Tibial nerve (tissue), 4 donors: ENCODE data around the gene MAP4K2. TPM values are rescaled to one million over a fixed set of nuclear protein-coding genes. Genes with fewer than 3 reads are reported as not detected.

Experiments used
- DNase-seq, 2 donors: peaks; one replicate each; pipeline ENCODE4 v3.0.0-alpha.2; 2019; ENCODE audit warnings: low spot score in 2 of 2
- H3K27ac ChIP-seq, 4 donors: fragments of 200-600 bp; sonication (generic) in 3 of 4; one replicate each; pipeline ENCODE4 v1.5.1; 2017 to 2019; ENCODE audit warnings: mild to moderate bottlenecking in 1 of 4
- H3K27me3 ChIP-seq, 2 donors: fragments of 200-600 bp; sonication (generic) in 1 of 2; one replicate each; pipeline versions ENCODE4 v1.5.1 to v1.6.0; 2017 to 2019
- H3K36me3 ChIP-seq, 3 donors: fragments of 200-600 bp; sonication (generic); one replicate each; pipeline ENCODE4 v1.5.1; 2018 to 2019
- H3K4me1 ChIP-seq, 4 donors: fragments of 200-600 bp; sonication (generic) in 3 of 4; one replicate each; pipeline ENCODE4 v1.5.1; 2017 to 2019
- H3K4me3 ChIP-seq, 4 donors: fragments of 200-600 bp; sonication (generic) in 3 of 4; one replicate each; pipeline ENCODE4 v1.5.1; 2017 to 2019; ENCODE audit warnings: mild to moderate bottlenecking in 1 of 4, moderate library complexity in 1 of 4
- H3K9me3 ChIP-seq, 4 donors: fragments of 200-600 bp; sonication (generic) in 3 of 4; one replicate each; pipeline ENCODE4 v1.5.1; 2017 to 2019
- EP300 ChIP-seq, 2 donors: sonication (generic); formaldehyde crosslinking; IDR thresholded peaks; one replicate each; pipeline ENCODE4 v1.6.1; 2017; ENCODE audit warnings: antibody characterized with exemption in 2 of 2, mild to moderate bottlenecking in 1 of 2
- POLR2A ChIP-seq, 2 donors: fragments of 450-650 bp; IDR thresholded peaks; one replicate each; pipeline ENCODE4 v1.6.1; 2017; ENCODE audit warnings: antibody characterized with exemption in 2 of 2, mild to moderate bottlenecking in 2 of 2, moderate library complexity in 2 of 2
- WGBS, 2 donors: methylation state at CpG; one replicate each; pipeline ENCODE4 v1.1.5; 2018; 5-methylcytosine and 5-hydroxymethylcytosine counted together
- total RNA-seq, 4 donors: library from RNA; depleted of rRNA; stranded (reverse); fragments of >200 nt; gene quantifications; one replicate each; pipeline ENCODE4 v1.1.0, GENCODE V29; 2016
- TF ChIP-seq, protein P1 (sequence below), 5 experiments: fragments of 200-600 bp in 3 of 5; fragments of 450-650 bp in 2 of 5; sonication (generic) in 3 of 5; IDR thresholded peaks; one replicate each; pipeline ENCODE4 v1.5.1; 2016 to 2019; ENCODE audit warnings: antibody characterized with exemption in 5 of 5, mild to moderate bottlenecking in 3 of 5, moderate library complexity in 2 of 5

The MAP4K2 gene
- total RNA-seq, 4 donors from 2014 or later: 10.6 to 22.2 (median 13.5) TPM

DNA sequence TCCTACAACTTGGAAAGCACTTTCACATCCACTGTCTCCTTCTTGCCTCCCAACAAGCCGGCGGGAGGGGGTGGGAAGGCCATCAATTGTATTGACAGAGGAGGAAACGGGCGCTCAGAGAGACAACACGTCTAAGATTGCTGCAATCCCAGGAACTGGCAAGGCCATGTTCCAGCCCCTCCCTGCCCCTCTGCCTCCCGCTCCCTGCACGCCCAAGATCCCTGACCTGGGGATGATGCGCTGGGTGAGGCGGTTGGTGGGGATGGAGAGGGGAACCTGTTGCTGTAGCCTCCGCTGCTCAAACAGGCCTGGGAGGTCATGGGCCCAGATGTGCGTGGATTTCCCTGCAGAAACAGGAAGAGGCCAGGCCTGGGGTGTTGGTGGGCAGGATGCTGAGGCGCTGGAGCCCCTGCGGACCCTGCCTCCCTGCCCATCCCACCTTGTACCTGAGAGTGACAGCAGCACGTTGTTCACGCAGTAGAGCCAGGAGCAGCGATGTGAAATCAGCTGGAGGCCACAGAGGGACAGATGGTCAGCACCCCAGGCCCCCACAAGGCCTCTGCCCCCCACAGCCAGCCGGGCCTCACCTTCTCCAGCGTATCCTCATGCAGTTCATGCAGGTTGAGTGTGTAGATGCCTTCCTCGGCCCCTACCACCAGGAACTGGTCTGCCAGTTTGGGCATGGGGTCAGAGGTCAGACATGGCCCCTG lies 6.8 kb downstream of the MAP4K2 start:
- no peak overlapping the region for H3K27ac ChIP-seq
- no peak overlapping the region for H3K4me3 ChIP-seq
- no peaks in the 10 kb centered on the region for H3K27me3 ChIP-seq
- H3K9me3 ChIP-seq: no peaks in the 10 kb centered on the region
- 72 to 77% methylated on average over 11 to 16 of the region's 19 CpGs for whole genome bisulfite sequencing, 2 donors
- TF ChIP-seq POLR2A (IDR thresholded peaks at IDR 0.05) (no peak), EP300 (IDR thresholded peaks at IDR 0.05) (no peak)
- TF ChIP-seq, protein P1, sequence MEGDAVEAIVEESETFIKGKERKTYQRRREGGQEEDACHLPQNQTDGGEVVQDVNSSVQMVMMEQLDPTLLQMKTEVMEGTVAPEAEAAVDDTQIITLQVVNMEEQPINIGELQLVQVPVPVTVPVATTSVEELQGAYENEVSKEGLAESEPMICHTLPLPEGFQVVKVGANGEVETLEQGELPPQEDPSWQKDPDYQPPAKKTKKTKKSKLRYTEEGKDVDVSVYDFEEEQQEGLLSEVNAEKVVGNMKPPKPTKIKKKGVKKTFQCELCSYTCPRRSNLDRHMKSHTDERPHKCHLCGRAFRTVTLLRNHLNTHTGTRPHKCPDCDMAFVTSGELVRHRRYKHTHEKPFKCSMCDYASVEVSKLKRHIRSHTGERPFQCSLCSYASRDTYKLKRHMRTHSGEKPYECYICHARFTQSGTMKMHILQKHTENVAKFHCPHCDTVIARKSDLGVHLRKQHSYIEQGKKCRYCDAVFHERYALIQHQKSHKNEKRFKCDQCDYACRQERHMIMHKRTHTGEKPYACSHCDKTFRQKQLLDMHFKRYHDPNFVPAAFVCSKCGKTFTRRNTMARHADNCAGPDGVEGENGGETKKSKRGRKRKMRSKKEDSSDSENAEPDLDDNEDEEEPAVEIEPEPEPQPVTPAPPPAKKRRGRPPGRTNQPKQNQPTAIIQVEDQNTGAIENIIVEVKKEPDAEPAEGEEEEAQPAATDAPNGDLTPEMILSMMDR (IDR thresholded peaks at IDR 0.05): no peak
- H3K4me1 ChIP-seq: no peaks in the 10 kb centered on the region
- no peak for DNase-seq
- peaks cover 0 to 63% (median 10%) of the 10 kb centered on the region in 3 donors for H3K36me3 ChIP-seq

DNA sequence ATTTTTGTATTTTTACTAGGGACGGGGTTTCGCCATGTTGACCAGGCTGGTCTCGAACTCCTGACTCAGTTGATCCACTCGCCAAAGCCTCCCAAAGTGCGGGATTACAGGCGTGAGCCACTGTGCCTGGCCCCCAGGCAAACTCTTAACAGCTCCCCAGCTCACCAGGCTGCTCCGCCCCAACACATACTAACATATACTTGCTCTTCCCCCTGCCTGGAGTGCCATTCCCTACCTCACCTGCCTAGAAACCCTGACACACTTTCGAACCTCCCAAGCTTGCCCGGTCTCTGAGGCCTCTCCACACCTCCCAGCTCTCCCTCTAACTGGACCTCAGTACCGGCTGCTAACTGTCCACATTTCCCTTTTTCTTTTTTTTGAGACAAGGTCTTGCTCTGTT lies 8.5 kb downstream of the MAP4K2 start:
- no peaks in the 10 kb centered on the region for H3K4me1 ChIP-seq
- 96 to 97% methylated on average over 10 of the region's 10 CpGs for WGBS, 2 donors
- no peak overlapping the region for H3K4me3 ChIP-seq
- no peak overlapping the region for H3K27ac ChIP-seq
- TF ChIP-seq POLR2A (IDR thresholded peaks at IDR 0.05) (no peak), EP300 (IDR thresholded peaks at IDR 0.05) (no peak)
- TF ChIP-seq, protein P1 (IDR thresholded peaks at IDR 0.05): no peak
- H3K27me3 ChIP-seq: no peaks in the 10 kb centered on the region
- DNase-seq: no peak
- H3K9me3 ChIP-seq: no peaks in the 10 kb centered on the region
- peaks cover 0 to 73% (median 10%) of the 10 kb centered on the region in 3 donors for H3K36me3 ChIP-seq

DNA sequence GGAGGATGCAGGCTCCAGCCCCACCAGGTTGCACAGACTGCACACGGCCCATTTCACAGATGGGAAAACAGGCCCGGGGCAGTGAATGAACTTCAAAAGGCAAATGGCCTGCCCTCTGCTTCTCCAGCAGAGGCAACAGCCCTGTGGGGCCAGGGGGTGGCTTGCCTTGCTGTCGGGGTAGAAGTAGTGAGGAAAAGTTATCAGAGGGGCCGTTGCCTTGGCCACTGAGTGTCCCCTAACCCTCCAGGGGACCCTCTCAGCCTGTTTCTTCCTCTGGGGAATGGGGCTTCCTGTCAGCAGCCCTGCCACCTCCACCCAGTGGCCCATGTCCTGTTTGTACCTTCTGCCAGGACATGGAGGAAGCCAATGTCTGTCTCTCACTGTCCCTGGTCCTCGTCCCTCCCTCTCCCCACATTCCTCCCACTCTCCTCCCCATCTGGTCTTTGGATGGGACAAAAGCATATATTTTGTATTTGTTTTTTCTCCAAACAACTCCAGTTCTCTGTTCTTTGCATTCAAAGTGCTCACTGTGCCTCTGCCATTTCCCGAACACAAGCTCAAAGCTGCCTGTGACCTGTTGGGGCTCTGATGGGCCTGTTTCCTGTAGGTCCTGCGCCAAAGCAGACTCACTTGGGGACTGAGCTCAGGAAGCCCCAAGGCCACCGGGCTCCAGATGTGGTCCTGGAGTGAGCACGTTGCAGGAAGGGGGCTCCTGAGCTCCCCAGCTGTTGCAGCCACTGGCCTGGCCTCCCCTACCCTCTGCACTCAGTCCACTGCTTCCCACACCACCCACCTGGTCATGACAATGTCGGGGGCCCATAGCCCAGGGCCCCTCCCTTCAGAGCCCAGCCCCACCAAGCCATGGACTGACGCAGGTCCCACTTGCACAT lies 9.5 kb downstream of the MAP4K2 start:
- no peaks in the 10 kb centered on the region for H3K9me3 ChIP-seq
- no peak overlapping the region for H3K27ac ChIP-seq
- 49 to 55% methylated on average over 11 of the region's 11 CpGs for WGBS, 2 donors
- TF ChIP-seq POLR2A (IDR thresholded peaks at IDR 0.05): no peak
- TF ChIP-seq, protein P1 (IDR thresholded peaks at IDR 0.05): no peak
- no peak for TF ChIP-seq EP300 (IDR thresholded peaks at IDR 0.05)
- DNase-seq: no peak
- peaks cover 0 to 73% (median 13%) of the 10 kb centered on the region in 3 donors for H3K36me3 ChIP-seq
- H3K4me3 ChIP-seq: no peak overlapping the region
- H3K4me1 ChIP-seq: no peaks in the 10 kb centered on the region
- H3K27me3 ChIP-seq: no peaks in the 10 kb centered on the region

DNA sequence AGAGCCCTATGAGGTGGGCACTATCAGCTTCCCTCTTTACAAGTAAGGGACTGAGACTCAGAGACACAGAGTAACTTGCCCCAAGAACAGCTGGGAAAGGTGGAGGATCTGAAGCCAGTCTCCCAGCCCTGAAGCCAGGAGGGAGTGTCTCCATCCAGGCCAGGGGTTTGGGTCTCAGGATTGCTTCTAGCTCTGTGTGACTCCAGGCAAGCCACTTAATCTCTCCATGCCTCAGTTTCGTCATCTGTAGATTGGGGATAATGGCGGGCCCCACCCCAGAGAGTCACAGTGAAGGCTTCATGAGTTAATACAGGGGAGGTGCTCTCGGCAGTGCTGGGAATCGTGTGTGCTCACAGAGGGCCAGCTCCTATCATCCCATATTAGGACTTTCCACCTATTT lies 10.5 kb downstream of the MAP4K2 start:
- no peaks in the 10 kb centered on the region for H3K9me3 ChIP-seq
- no peak overlapping the region for H3K27ac ChIP-seq
- H3K36me3 ChIP-seq: peaks cover 0 to 68% (median 13%) of the 10 kb centered on the region in 3 donors
- no peaks in the 10 kb centered on the region for H3K27me3 ChIP-seq
- DNase-seq: no peak
- TF ChIP-seq EP300 (IDR thresholded peaks at IDR 0.05) (no peak), POLR2A (IDR thresholded peaks at IDR 0.05) (no peak)
- TF ChIP-seq, protein P1 (IDR thresholded peaks at IDR 0.05): no peak
- 81 to 91% methylated on average over 4 of the region's 4 CpGs for WGBS, 2 donors
- no peak overlapping the region for H3K4me3 ChIP-seq
- peaks cover 0 to 5% (median 0%) of the 10 kb centered on the region in 4 donors for H3K4me1 ChIP-seq
